B cell (primary cell): ENCODE results near the gene LRP2. TPM values are rescaled to one million over a fixed set of nuclear protein-coding genes. Genes with fewer than 3 reads are reported as not detected.

Source experiments
- ATAC-seq: fragments of 200-7000 bp; cut with Tn5 transposase; one replicate; pipeline ENCODE4 v1.10.0; 2021; ENCODE audit warnings: low read depth, mild to moderate bottlenecking, moderate number of reproducible peaks, moderate library complexity
- CTCF ChIA-PET: fragments of 350-600 bp; sonication (Branson Sonifier 250); formaldehyde crosslinking; loops from one replicate; lab custom pipeline; 2021; ENCODE audit warnings: antibody characterized with exemption, inconsistent platforms; lab: Charles Lee
- POLR2A ChIA-PET: fragments of 350-600 bp; sonication (Branson Sonifier 250); formaldehyde crosslinking; loops from one replicate; lab custom pipeline; 2021; ENCODE audit warnings: antibody characterized with exemption; lab: Charles Lee
- DNase-seq: peaks from one replicate; pipeline ENCODE4 v3.0.0; 2013
- H2AFZ ChIP-seq: 2 replicates; pipeline ENCODE4 v1.6.1; 2012; ENCODE audit warnings: mild to moderate bottlenecking, low read depth, low read length; ENCODE audit not compliant: insufficient read depth, poor library complexity, severe bottlenecking
- H3K27ac ChIP-seq, 2 donors: 1 replicate in 1 of 2; 2 replicates in 1 of 2; pipeline ENCODE4 v1.5.1; 2012 to 2013; ENCODE audit warnings: low read length in 2 of 2, mild to moderate bottlenecking in 2 of 2, moderate library complexity in 1 of 2
- H3K27me3 ChIP-seq, 4 experiments: fragments of 200-600 bp in 1 of 4; sonication (generic) in 1 of 4; replicated peaks in 1 of 4; 1 replicate in 2 of 4; 2 replicates in 2 of 4; pipeline versions ENCODE4 v1.6.1 to v1.7.0; 2013 to 2016; ENCODE audit warnings: low read length in 3 of 4, mild to moderate bottlenecking in 2 of 4, mixed read lengths in 1 of 4, moderate library complexity in 1 of 4; ENCODE audit not compliant: insufficient read depth in 4 of 4, control insufficient read depth in 3 of 4; ENCODE audit errors: control extremely low read depth in 1 of 4
- H3K36me3 ChIP-seq, 2 experiments: replicated peaks in 1 of 2; 1 replicate in 1 of 2; 2 replicates in 1 of 2; pipeline versions ENCODE4 v1.6.1 to v1.7.1; 2013; ENCODE audit warnings: low read length in 1 of 2; ENCODE audit not compliant: insufficient read depth in 2 of 2, control insufficient read depth in 1 of 2; ENCODE audit errors: control extremely low read depth in 1 of 2, extremely low read depth in 1 of 2
- H3K4me1 ChIP-seq, 2 donors: fragments of 200-600 bp in 1 of 2; sonication (generic) in 1 of 2; 1 replicate in 1 of 2; 2 replicates in 1 of 2; pipeline versions ENCODE4 v1.5.1 to v1.6.1; 2013 to 2017; ENCODE audit warnings: low read length in 2 of 2; ENCODE audit not compliant: control insufficient read depth in 2 of 2, insufficient read depth in 2 of 2
- H3K4me2 ChIP-seq: replicated peaks from 2 replicates; pipeline ENCODE3; 2012; ENCODE audit warnings: mild to moderate bottlenecking, low read depth, low read length; ENCODE audit not compliant: poor library complexity, severe bottlenecking
- H3K4me3 ChIP-seq, 5 experiments: fragments of 200-600 bp in 1 of 5; sonication (generic) in 1 of 5; 1 replicate in 3 of 5; 2 replicates in 2 of 5; pipeline versions ENCODE4 v1.5.1 to v1.7.0; 2011 to 2016; ENCODE audit warnings: low read length in 4 of 5, mild to moderate bottlenecking in 4 of 5, low read depth in 2 of 5, control low read depth in 1 of 5, moderate library complexity in 1 of 5; ENCODE audit not compliant: insufficient read depth in 1 of 5; ENCODE audit errors: control extremely low read depth in 1 of 5, extremely low read depth in 1 of 5
- H3K79me2 ChIP-seq: fragments of 200-600 bp; sonication (generic); one replicate; pipeline ENCODE4 v1.6.0; 2016; ENCODE audit warnings: low read length; ENCODE audit not compliant: control insufficient read depth, insufficient read depth
- H3K9ac ChIP-seq: fragments of 200-600 bp; sonication (generic); 2 replicates; pipeline ENCODE4 v1.6.1; 2017; ENCODE audit warnings: mild to moderate bottlenecking, low read length, moderate library complexity
- H3K9me3 ChIP-seq, 3 donors: one replicate each; pipeline versions ENCODE4 v1.6.1 to v1.7.1; 2013; ENCODE audit warnings: low read length in 2 of 3; ENCODE audit not compliant: control insufficient read depth in 2 of 3, insufficient read depth in 1 of 3; ENCODE audit errors: control extremely low read depth in 1 of 3
- H4K20me1 ChIP-seq: 2 replicates; pipeline ENCODE4 v1.6.0; 2012; ENCODE audit warnings: mild to moderate bottlenecking, low read length; ENCODE audit not compliant: insufficient read depth, control insufficient read depth, poor library complexity, severe bottlenecking
- H3K27ac Mint-ChIP-seq: one replicate; pipeline ENCODE4 v1.8.0; 2021; ENCODE audit warnings: mixed read lengths
- H3K27me3 Mint-ChIP-seq: one replicate; pipeline ENCODE4 v1.8.0; 2021; ENCODE audit warnings: mixed read lengths
- H3K4me1 Mint-ChIP-seq: one replicate; pipeline ENCODE4 v1.8.0; 2021; ENCODE audit warnings: mixed read lengths
- H3K4me3 Mint-ChIP-seq: one replicate; pipeline ENCODE4 v1.8.0; 2021; ENCODE audit warnings: mixed read lengths
- H3K9me3 Mint-ChIP-seq: one replicate; pipeline ENCODE4 v1.8.0; 2022; ENCODE audit warnings: mixed read lengths; ENCODE audit not compliant: insufficient read depth
- CTCF ChIP-seq: fragments of 200-600 bp; IDR thresholded peaks from one replicate; pipeline ENCODE4 v1.8.0; 2022; ENCODE audit warnings: antibody characterized with exemption, mild to moderate bottlenecking
- EZH2 ChIP-seq: IDR thresholded peaks from 2 replicates; pipeline ENCODE4 v1.6.1; 2012; ENCODE audit warnings: borderline replicate concordance, low read depth, mild to moderate bottlenecking, moderate library complexity, low read length; ENCODE audit not compliant: insufficient read depth, poor library complexity, severe bottlenecking
- WGBS: methylation state at CpG from one replicate; pipeline ENCODE4 v1.1.5; 2013; ENCODE audit warnings: missing lambda C conversion rate; ENCODE audit not compliant: insufficient coverage; 5-methylcytosine and 5-hydroxymethylcytosine counted together
- intact Hi-C: fragments of 100-400 bp; cut with micrococcal nuclease; formaldehyde crosslinking; loops from one replicate; pipeline ENCODE4 v1.10.0; 2022
- polyA plus RNA-seq: library from polyadenylated mRNA; depleted of rRNA; stranded (reverse); fragments of >200 nt; gene quantifications from 2 replicates; pipeline ENCODE4 v1.2.3, GENCODE V29; 2012
- total RNA-seq, 2 donors: library from RNA; stranded (reverse); fragments of 120-200 nt in 1 of 2; gene quantifications; 1 replicate in 1 of 2; 2 replicates in 1 of 2; pipeline versions ENCODE4 v1.2.3 to v1.2.4, GENCODE V29; 2013 to 2022

LRP2 gene
- total and polyA plus RNA-seq, 2 donors (not counting 1 experiment from before 2014, with no cell fraction given), result not detected

- ATAC-seq (no peak), DNase-seq (no peak)
- H4K20me1 ChIP-seq, result no peaks in the 10 kb centered on the region
- H3K4me1 Mint-ChIP-seq, result peaks cover 49% of the 10 kb centered on the region
- H3K27ac Mint-ChIP-seq, result no peak overlapping the region
- no peak overlapping the region for H3K4me2 ChIP-seq
- peaks cover 34 to 43% of the 10 kb centered on the region in 2 donors for H3K4me1 ChIP-seq
- ChIA-PET CTCF (interaction anchor here (1.0 kb wide), 1 partner anchor 27 kb away, joined by 3 read pairs; no protein-coding TSS in a partner anchor), POLR2A (no interaction called here)
- no peaks in the 10 kb centered on the region for H3K36me3 ChIP-seq
- intact Hi-C loops, result no loop called here
- no peaks in the 10 kb centered on the region for H3K27me3 Mint-ChIP-seq
- H3K4me3 ChIP-seq, result no peak overlapping the region
- no peaks in the 10 kb centered on the region for H3K9me3 Mint-ChIP-seq
- H3K27ac ChIP-seq, result no peak overlapping the region
- H3K9ac ChIP-seq, result no peak overlapping the region
- H3K9me3 ChIP-seq, result no peaks in the 10 kb centered on the region
- H2AFZ ChIP-seq, result no peak overlapping the region
- H3K79me2 ChIP-seq, result no peaks in the 10 kb centered on the region
- WGBS, result no CpG with 5 or more reads among the region's 1 CpG
- H3K27me3 ChIP-seq, result peaks cover 0 to 12% (median 0%) of the 10 kb centered on the region in 4 experiments
- H3K4me3 Mint-ChIP-seq, result no peak overlapping the region
- no peak for TF ChIP-seq EZH2
- TF ChIP-seq CTCF, result no peak
These were observed 256.9 kb downstream of the LRP2 start for GRCh38 chr2:169105476-169105875.

GRCh38 chr2:169104848-169105247, 257.5 kb downstream of the LRP2 start:
- Histone ChIP-seq H3K9me3 (peaks cover 0 to 2% (median under 1%) of the 10 kb centered on the region in 3 donors), H3K4me1 (peaks cover 34 to 47% of the 10 kb centered on the region in 2 donors), H2AFZ (no peak overlapping the region), H3K79me2 (no peaks in the 10 kb centered on the region), H3K27me3 (peaks cover 0 to 5% (median 0%) of the 10 kb centered on the region in 4 experiments), H3K9ac (no peak overlapping the region), H3K36me3 (no peaks in the 10 kb centered on the region), H3K4me3 (no peak overlapping the region), H4K20me1 (no peaks in the 10 kb centered on the region), H3K27ac (no peak overlapping the region), H3K4me2 (no peak overlapping the region)
- no peak for DNase-seq
- Mint-ChIP-seq H3K4me3 (no peak overlapping the region), H3K9me3 (no peaks in the 10 kb centered on the region), H3K27me3 (no peaks in the 10 kb centered on the region), H3K4me1 (peaks cover 54% of the 10 kb centered on the region), H3K27ac (no peak overlapping the region)
- no CpG with 5 or more reads among the region's 1 CpG for WGBS
- ChIA-PET CTCF (no interaction called here), POLR2A (no interaction called here)
- intact Hi-C loops, result no loop called here
- no peak for TF ChIP-seq CTCF
- no peak for TF ChIP-seq EZH2
- no peak for ATAC-seq
